Measurements from ENCODE around the gene RHEB.

- TF ChIP-seq CTCF (IDR thresholded peaks at IDR 0.05; ENCODE audit: insufficient read depth, low read depth, low read length) (no peak), EZH2 (IDR thresholded peaks at IDR 0.05; ENCODE audit: insufficient read depth, low read length) (no peak)
These were observed 11.9 kb downstream of the RHEB start for GRCh38 chr7:151507806-151508205.

Measured in astrocyte (in vitro differentiated cells and primary cell).